WI38 (cell line): ENCODE data around the gene RSPH1.

Experiments
- H3K4me3 ChIP-seq: 2 replicates; pipeline ENCODE4 v1.5.1; 2011; ENCODE audit warnings: low read depth, mild to moderate bottlenecking, control low read depth, low read length
- TF ChIP-seq, protein P1 (sequence below): IDR thresholded peaks from 2 replicates; pipeline ENCODE4 v1.5.1; 2012; ENCODE audit warnings: low read depth, mild to moderate bottlenecking, control low read depth, low read length

The RSPH1 gene

DNA sequence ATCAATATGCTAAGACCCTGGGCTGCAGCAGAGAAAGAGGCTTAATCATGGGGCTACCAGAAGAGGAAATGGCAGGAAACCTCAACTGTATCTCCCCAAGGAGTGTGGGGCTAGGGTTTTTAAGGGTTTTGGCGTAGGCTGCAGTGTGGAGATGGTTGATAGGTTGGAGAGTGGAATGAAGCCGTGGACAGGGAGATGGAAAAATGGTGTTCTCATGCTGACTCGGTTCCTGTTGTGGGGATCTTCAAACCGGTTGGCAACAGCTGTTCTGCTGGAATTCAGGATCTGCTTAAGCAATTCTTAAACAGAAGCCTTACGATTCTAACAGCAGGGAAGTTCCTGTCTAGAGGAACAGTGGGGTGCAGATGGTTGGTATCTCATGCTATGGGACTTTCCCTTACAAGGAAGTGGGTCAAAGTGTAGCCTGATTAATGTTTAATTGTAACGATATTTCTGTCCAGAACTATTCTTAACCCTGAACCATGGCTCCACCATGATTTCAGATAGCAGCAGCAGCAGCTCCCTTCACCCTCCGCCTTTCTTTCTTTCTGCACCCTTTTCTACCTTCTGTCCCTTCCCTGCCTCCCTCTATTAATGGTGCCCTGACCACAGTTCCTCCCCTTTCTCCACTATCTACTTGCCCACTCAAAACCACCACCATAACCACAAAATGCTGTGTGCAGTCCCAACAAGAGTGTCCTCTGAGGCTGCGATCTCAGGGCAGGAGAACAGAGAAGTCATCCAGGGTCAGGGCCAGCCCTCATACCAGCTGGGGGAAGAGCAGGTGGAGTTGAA, 30.8 kb downstream of the RSPH1 start:
- H3K4me3 ChIP-seq: no peak overlapping the region

DNA sequence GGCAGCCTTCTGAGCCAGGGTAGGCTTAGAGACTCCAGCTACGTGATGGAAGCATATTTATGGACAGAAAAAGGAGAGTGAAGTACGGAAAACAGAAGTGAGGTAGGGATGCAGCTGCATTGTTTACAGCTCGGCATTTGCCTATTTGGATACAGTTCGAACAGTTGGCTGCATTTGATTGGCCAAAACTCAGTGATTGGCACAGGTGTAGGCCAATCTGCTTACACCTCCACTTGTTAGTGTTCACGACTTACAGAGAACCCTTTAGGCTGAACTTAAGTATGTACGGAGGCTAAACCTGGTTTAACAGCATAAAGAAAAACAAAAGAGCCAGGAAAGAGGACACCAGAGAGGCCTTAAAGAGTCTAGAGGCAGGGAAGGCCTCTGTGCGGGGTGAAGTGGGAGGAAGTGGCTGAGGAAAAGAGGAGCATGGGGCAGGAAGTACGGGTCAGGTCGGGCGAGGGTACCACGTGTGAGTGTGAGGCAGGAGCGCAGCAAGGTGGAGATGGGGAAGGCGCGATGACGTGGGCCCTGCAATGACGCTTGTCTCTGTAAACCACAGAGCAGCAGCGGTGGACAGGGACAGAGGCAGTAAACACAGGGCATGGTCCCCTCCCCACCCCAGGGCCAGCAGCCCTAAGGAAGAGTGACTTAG, 32.0 kb downstream of the RSPH1 start:
- TF ChIP-seq, protein P1, sequence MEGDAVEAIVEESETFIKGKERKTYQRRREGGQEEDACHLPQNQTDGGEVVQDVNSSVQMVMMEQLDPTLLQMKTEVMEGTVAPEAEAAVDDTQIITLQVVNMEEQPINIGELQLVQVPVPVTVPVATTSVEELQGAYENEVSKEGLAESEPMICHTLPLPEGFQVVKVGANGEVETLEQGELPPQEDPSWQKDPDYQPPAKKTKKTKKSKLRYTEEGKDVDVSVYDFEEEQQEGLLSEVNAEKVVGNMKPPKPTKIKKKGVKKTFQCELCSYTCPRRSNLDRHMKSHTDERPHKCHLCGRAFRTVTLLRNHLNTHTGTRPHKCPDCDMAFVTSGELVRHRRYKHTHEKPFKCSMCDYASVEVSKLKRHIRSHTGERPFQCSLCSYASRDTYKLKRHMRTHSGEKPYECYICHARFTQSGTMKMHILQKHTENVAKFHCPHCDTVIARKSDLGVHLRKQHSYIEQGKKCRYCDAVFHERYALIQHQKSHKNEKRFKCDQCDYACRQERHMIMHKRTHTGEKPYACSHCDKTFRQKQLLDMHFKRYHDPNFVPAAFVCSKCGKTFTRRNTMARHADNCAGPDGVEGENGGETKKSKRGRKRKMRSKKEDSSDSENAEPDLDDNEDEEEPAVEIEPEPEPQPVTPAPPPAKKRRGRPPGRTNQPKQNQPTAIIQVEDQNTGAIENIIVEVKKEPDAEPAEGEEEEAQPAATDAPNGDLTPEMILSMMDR: no peak
- H3K4me3 ChIP-seq: no peak overlapping the region

More for the DNA sequence above, 30.8 kb downstream of the RSPH1 start:
- TF ChIP-seq, protein P1: no peak

DNA sequence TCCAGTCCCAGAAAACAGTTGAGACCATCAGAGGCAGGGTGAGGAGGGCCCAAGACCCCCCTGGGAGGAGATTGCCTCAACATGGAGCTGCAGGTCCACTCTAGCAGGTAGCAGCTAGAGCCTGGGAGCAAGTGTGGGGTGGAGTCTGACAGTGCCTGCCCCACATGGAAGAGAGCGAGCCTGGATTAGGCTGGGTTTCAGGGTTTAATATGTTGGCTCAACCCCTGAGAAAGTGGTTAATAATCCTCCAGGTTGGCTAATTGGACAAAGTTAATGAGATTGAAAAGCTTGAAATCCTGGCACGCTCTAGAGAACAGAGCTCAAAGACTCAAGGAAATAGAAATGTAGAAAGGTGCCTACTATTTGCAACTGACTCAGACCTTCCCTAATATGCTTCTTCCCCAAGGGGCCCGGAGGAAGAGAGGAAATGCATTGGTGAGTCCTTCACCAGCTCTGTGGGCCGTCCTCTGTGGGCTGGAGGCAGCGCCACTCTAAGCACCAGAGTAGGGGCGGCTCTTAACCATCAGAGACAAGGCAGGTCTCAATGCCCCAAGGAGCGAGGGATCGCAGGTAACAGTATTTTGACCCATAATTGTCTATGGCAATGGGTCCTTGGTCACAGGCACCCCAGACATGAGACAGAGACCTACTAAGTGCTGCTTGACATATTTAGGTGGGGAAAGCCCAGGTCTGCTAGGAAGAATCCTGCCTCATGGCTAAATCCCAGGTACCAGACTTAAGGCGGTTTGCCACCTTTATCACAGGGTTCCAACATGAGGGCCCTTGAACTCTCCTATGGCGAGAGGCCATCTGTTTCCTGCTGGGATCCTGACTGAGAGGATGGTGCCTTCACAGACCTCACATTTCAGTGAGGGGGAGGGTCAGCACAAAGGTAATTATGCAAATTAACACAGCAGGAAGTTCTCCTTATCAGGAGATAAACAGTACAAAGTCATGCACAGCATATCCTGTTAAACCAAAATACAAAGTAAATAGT, 33.8 kb downstream of the RSPH1 start:
- H3K4me3 ChIP-seq: no peak overlapping the region
- TF ChIP-seq, protein P1: no peak

DNA sequence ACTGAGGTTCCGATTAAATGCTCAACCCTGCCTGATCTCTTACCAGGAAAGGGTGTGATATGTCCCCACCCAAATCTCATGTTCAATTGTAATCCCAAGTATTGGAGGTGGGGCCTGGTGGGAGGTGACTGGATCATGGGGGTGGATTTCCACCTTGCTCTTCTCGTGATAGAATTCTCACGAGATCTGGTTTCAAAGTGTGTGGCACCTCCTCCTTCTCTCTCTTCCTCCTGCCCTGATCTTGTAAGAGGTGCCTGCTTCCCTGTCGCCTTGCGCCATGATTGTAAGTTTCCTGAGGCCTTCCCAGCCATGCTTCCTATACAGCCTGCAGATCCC, 34.9 kb downstream of the RSPH1 start:
- no peak overlapping the region for H3K4me3 ChIP-seq
- TF ChIP-seq, protein P1: no peak

DNA sequence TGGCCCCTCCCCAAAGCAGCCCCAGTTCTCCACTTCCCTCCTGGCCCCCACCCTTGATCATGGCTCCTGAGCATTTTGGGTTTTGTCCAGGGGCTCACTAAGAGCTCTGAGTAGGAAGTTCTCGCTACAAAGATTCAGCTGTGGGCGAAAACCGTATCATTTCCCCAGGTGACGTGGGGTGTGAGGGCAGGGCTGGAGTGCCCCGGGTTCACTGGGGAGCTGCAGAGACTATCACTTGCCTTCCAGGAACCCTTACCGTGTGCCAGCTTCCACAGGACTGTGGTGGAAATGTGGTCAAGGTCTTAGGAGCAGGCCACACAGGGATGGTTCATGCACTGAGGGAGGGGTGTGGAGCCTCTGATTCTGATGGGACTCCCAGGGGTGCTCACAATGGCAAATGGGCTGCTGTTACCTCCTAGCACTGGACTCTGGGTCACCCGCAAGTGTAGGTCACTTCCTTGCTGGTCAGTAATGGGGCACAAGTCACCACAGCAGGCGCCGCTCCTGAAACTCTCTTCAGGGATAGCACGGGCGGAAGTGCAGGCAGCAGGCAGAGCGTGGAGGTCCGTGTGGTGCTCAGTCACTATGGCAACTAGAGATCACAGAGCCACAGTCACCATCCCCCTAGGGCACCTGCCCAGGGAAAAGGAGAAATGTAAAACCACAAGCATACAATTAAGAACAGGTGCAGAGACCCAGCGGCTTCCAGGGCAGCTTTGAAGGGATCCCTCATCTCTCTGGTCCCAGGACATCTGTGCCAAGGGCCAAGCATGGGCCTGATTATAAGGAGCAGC, 35.4 kb downstream of the RSPH1 start:
- no peak overlapping the region for H3K4me3 ChIP-seq
- TF ChIP-seq, protein P1: no peak

DNA sequence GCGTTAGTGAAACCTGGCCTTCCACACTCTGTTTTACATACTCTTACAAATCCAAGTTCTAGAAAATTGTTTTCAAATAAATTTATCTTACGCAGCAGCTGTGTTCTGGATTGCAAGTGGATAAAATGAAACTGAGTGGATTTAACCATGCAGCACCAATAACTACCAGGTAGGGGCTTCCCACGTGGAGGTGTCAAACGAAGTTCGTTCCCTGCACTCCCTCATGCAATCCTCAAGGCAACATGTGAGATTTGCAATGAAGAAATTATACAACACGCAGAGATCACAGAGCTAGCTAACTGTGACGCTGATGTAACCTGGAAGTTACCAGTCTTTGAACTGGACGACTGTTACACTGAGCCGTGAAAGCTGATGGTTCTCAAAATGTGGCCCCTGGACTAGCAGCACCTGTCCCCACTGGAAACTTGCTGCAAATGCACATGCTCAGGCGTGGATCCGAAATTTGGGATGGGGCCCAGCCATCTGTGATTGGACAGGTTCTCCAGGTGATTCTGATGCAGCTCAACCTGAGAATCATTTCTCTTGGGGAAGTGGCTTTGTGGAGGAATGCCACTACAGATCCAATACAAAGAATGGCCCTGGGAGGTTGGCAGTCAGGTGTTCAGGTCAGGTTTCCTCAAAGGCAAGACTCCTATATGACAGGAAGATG, 36.3 kb downstream of the RSPH1 start:
- TF ChIP-seq, protein P1: no peak
- no peak overlapping the region for H3K4me3 ChIP-seq
